ENCODE data around the gene WNT16.
"Not testable (repeated sequence)": the region's sequence is repeated elsewhere in the genome, so short reads cannot be mapped to it uniquely, and the experiment has no call there.

The WNT16 gene

GRCh38 chr7:121328508-121329190 is at the start of gene WNT16:
Gene WNT16, plus strand, starts transcription at chr7:121329000. Its CDS starts 293 bp downstream, at chr7:121329293.
- no peak for FAIRE-seq

GRCh38 chr7:121279060-121279620 is 49.7 kb upstream of the WNT16 start:
- no peak for FAIRE-seq

GRCh38 chr7:121279822-121280221 is 49.0 kb upstream of the WNT16 start:
- no peak for FAIRE-seq

GRCh38 chr7:121280656-121281055 is 48.1 kb upstream of the WNT16 start:
- FAIRE-seq = no peak

- FAIRE-seq = no peak
Observed at GRCh38 chr7:121282129-121282528, 46.7 kb upstream of the WNT16 start.

- no peak for FAIRE-seq
Observed at GRCh38 chr7:121285066-121285667, 43.6 kb upstream of the WNT16 start.

GRCh38 chr7:121286186-121286585 is 42.6 kb upstream of the WNT16 start:
- FAIRE-seq = no peak

- FAIRE-seq = no peak
Observed at GRCh38 chr7:121286742-121287734, 41.8 kb upstream of the WNT16 start.

- no peak for FAIRE-seq
Observed at GRCh38 chr7:121288894-121289293, 39.9 kb upstream of the WNT16 start.

- not testable (repeated sequence) for FAIRE-seq
Observed at GRCh38 chr7:121289930-121290329, 38.9 kb upstream of the WNT16 start.

GRCh38 chr7:121294448-121294992 is 34.3 kb upstream of the WNT16 start:
- no peak for FAIRE-seq

GRCh38 chr7:121297843-121298242 is 31.0 kb upstream of the WNT16 start:
- FAIRE-seq = no peak

GRCh38 chr7:121298831-121299239 is 30.0 kb upstream of the WNT16 start:
- FAIRE-seq = no peak

GRCh38 chr7:121300685-121301420 is 27.9 kb upstream of the WNT16 start:
- FAIRE-seq = no peak

- FAIRE-seq = no peak
Observed at GRCh38 chr7:121301446-121302213, 27.2 kb upstream of the WNT16 start.

- no peak for FAIRE-seq
Observed at GRCh38 chr7:121302214-121302745, 26.5 kb upstream of the WNT16 start.

GRCh38 chr7:121303422-121304101 is 25.2 kb upstream of the WNT16 start:
- FAIRE-seq = no peak

GRCh38 chr7:121304102-121304658 is 24.6 kb upstream of the WNT16 start:
- no peak for FAIRE-seq

GRCh38 chr7:121305109-121305508 is 23.7 kb upstream of the WNT16 start:
- FAIRE-seq = no peak

- FAIRE-seq = no peak
Observed at GRCh38 chr7:121306565-121306964, 22.2 kb upstream of the WNT16 start.
